GM23338 (cell line): Measurements from ENCODE around the gene PTX3.

ENCODE experiments used
- CTCF ChIP-seq, 2 experiments: fragments of 200-600 bp in 1 of 2; sonication (generic) in 1 of 2; conservative IDR thresholded peaks; 2 replicates each; pipeline versions ENCODE4 v1.5.1 to v1.6.1; 2016 to 2017; ENCODE audit warnings: antibody characterized with exemption in 2 of 2, low read depth in 2 of 2, mild to moderate bottlenecking in 2 of 2, moderate library complexity in 1 of 2
- EZH2 ChIP-seq: fragments of 200-600 bp; sonication (generic); IDR thresholded peaks from one replicate; pipeline ENCODE4 v1.8.0; 2017; ENCODE audit warnings: antibody characterized with exemption, mild to moderate bottlenecking, low read depth; ENCODE audit not compliant: unreplicated experiment
- EZH2phosphoT487 ChIP-seq: fragments of 200-600 bp; sonication (generic); IDR thresholded peaks from one replicate; pipeline ENCODE4 v1.8.1; 2018; ENCODE audit warnings: antibody characterized with exemption; ENCODE audit not compliant: unreplicated experiment
- POLR2AphosphoS5 ChIP-seq: IDR thresholded peaks from 2 replicates; pipeline ENCODE4 v1.6.1; 2016; ENCODE audit warnings: antibody characterized with exemption, low read depth
- ZNF114 ChIP-seq: fragments of 250-450 bp; sonication (Bioruptor Pico); IDR thresholded peaks from 2 replicates; pipeline ENCODE4 v1.5.0; 2020; ENCODE audit warnings: mild to moderate bottlenecking, moderate library complexity

DNA sequence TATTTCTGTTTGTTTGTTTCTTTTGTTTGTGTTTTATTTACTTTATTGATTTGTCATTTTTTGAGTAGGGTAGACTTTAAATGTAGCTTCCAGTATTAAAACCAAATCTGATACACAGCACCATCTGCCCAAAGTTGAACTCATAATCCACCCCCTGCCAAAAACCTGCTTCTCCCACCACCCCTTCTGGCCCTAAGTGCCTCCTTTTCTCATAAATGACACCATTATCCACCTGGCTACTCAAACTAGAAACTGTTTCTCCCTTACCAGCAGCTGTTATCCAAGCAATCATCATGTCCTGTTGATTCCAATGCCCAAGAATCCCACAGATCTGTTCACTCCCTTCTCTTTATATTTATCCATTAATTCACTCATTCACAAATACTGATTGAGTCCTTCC, 21.8 kb upstream of the PTX3 start:
- TF ChIP-seq EZH2phosphoT487 (no peak), EZH2 (no peak), CTCF (conservative IDR thresholded peaks at IDR 0.05; ENCODE audit: low read depth in 2 of 2) (no peak), POLR2AphosphoS5 (no peak), ZNF114 (CRISPR knock-in tag) (no peak)
